GM21737 (cell line): ENCODE data around the gene OSBPL6.

ENCODE experiments used
- ATAC-seq: cut with Tn5 transposase; IDR thresholded peaks from one replicate; pipeline ENCODE4 v1.9.1; 2021; ENCODE audit warnings: mild to moderate bottlenecking, moderate library complexity; ENCODE audit not compliant: unreplicated experiment

Gene OSBPL6

GRCh38 chr2:178426388-178426787 lies 232.1 kb downstream of the OSBPL6 start:
- ATAC-seq = no peak

GRCh38 chr2:178427458-178427857 lies 233.1 kb downstream of the OSBPL6 start:
- no peak for ATAC-seq

- no peak for ATAC-seq
Observed at GRCh38 chr2:178428396-178428806, 234.1 kb downstream of the OSBPL6 start.

- no peak for ATAC-seq
Observed at GRCh38 chr2:178429336-178429735, 235.0 kb downstream of the OSBPL6 start.

GRCh38 chr2:178436662-178437061 lies 242.3 kb downstream of the OSBPL6 start:
- no peak for ATAC-seq

- no peak for ATAC-seq
Observed at GRCh38 chr2:178441426-178441825, 247.1 kb downstream of the OSBPL6 start.

- no peak for ATAC-seq
Observed at GRCh38 chr2:178448968-178449661, 254.8 kb downstream of the OSBPL6 start.

GRCh38 chr2:178449700-178450523 lies 255.6 kb downstream of the OSBPL6 start:
- peak; percentile 4 for ATAC-seq

- ATAC-seq = peak; percentile 44
Observed at GRCh38 chr2:178450524-178450773, 256.1 kb downstream of the OSBPL6 start.

GRCh38 chr2:178450774-178451525 lies 256.6 kb downstream of the OSBPL6 start, which contains the start of the genes PJVK and PRKRA:
PJVK (plus strand) TSS chr2:178451378; CDS start chr2:178453410, 2,032 bp downstream.
PRKRA (minus strand) TSS chr2:178451175; CDS start chr2:178451030, 145 bp downstream.
- ATAC-seq = peak; percentile 88

GRCh38 chr2:178452334-178452733 lies 258.0 kb downstream of the OSBPL6 start:
- ATAC-seq = no peak
